HCT116 (cell line): ENCODE data around the gene TTBK1. TPM values are rescaled to one million over a fixed set of nuclear protein-coding genes. Genes with fewer than 3 reads are reported as not detected.

Source experiments
- ATAC-seq: fragments of 200-7000 bp; cut with Tn5 transposase; 2 replicates; pipeline ENCODE4 v1.9.1; 2020; ENCODE audit warnings: mild to moderate bottlenecking, moderate library complexity
- BruUV-seq: library from RNA; stranded (reverse); fragments of 400-500 nt; replicated peaks from 2 replicates; lab custom pipeline; 2021; lab: Mats Ljungman, UMichigan
- CTCF ChIA-PET: fragments of 300-600 bp; sonication (Branson Sonifier 250); formaldehyde crosslinking; loops from one replicate; lab custom pipeline; 2021; ENCODE audit warnings: antibody characterized with exemption; lab: Charles Lee
- POLR2A ChIA-PET: fragments of 300-600, 350-600 bp; sonication (Branson Sonifier 250); formaldehyde crosslinking; loops from one replicate; lab custom pipeline; 2021; ENCODE audit warnings: antibody characterized with exemption; lab: Charles Lee
- RAD21 ChIA-PET, 2 experiments: fragments of 300-600 bp; sonication (Branson Sonifier 250); formaldehyde crosslinking; loops; one replicate each; lab custom pipeline; 2023; ENCODE audit warnings: low total read pairs in 2 of 2; ENCODE audit not compliant: uncharacterized antibody in 2 of 2, unreplicated experiment in 2 of 2, low non-redundant PET in 1 of 2; lab: Charles Lee
- DNase-seq: peaks from one replicate; pipeline ENCODE4 v3.0.0-alpha.2; 2010; ENCODE audit warnings: low read depth, low spot score
- H2AFZ ChIP-seq: fragments of 200-600 bp; shearing (Covaris generic), sonication (generic); 2 replicates; pipeline ENCODE4 v1.6.1; 2017; ENCODE audit warnings: low read depth, mixed run types, mixed read lengths, antibody characterized with exemption, low read length; ENCODE audit not compliant: poor library complexity, severe bottlenecking
- H3K27ac ChIP-seq: 2 replicates; pipeline ENCODE4 v1.5.1; 2012; ENCODE audit warnings: low read depth, low read length
- H3K27me3 ChIP-seq: fragments of 200-600 bp; sonication (generic); 2 replicates; pipeline ENCODE4 v1.6.1; 2016; ENCODE audit warnings: mixed run types, low read length, mixed read lengths; ENCODE audit not compliant: insufficient read depth
- H3K36me3 ChIP-seq, 2 experiments: fragments of 200-500 bp in 1 of 2; fragments of 200-600 bp in 1 of 2; sonication (Bioruptor generic) in 1 of 2; sonication (generic) in 1 of 2; 2 replicates each; pipeline versions ENCODE4 v1.5.1 to v1.6.1; 2014 to 2016; ENCODE audit warnings: low read length in 2 of 2, inconsistent platforms in 1 of 2, mixed read lengths in 1 of 2, mixed run types in 1 of 2; ENCODE audit not compliant: insufficient read depth in 2 of 2, control insufficient read depth in 1 of 2
- H3K4me1 ChIP-seq, 2 experiments: fragments of 200-600 bp in 1 of 2; sonication (generic) in 1 of 2; 2 replicates each; pipeline versions ENCODE4 v1.5.1 to v1.6.1; 2012 to 2017; ENCODE audit warnings: low read length in 2 of 2, inconsistent platforms in 1 of 2, mild to moderate bottlenecking in 1 of 2, mixed read lengths in 1 of 2, mixed run types in 1 of 2, moderate library complexity in 1 of 2; ENCODE audit not compliant: insufficient read depth in 2 of 2, control insufficient read depth in 1 of 2
- H3K4me2 ChIP-seq: fragments of 200-600 bp; sonication (generic); 2 replicates; pipeline ENCODE4 v1.6.1; 2017; ENCODE audit warnings: mixed run types, low read length, mixed read lengths
- H3K4me3 ChIP-seq, 2 experiments: fragments of 200-600 bp in 1 of 2; sonication (generic) in 1 of 2; replicated peaks in 1 of 2; 2 replicates each; pipeline ENCODE4 v1.5.1; 2011 to 2016; ENCODE audit warnings: low read length in 2 of 2, control low read depth in 1 of 2, low read depth in 1 of 2, mild to moderate bottlenecking in 1 of 2, mixed read lengths in 1 of 2, mixed run types in 1 of 2
- H3K79me2 ChIP-seq: fragments of 200-600 bp; sonication (generic); 2 replicates; pipeline ENCODE4 v1.6.1; 2017; ENCODE audit warnings: mild to moderate bottlenecking, mixed run types, low read length, moderate library complexity, mixed read lengths; ENCODE audit not compliant: insufficient read depth
- H3K9ac ChIP-seq: fragments of 200-600 bp; sonication (generic); 2 replicates; pipeline ENCODE4 v1.6.1; 2016; ENCODE audit warnings: low read length, mixed read lengths
- H3K9me2 ChIP-seq: fragments of 200-600 bp; sonication (generic), shearing (Covaris generic); 2 replicates; pipeline ENCODE4 v1.6.1; 2017; ENCODE audit warnings: mixed run types, mild to moderate bottlenecking, moderate library complexity; ENCODE audit not compliant: insufficient read depth
- H3K9me3 ChIP-seq, 2 experiments: fragments of 200-500 bp in 1 of 2; fragments of 200-600 bp in 1 of 2; sonication (Bioruptor generic) in 1 of 2; sonication (generic) in 1 of 2; 2 replicates each; pipeline ENCODE4 v1.6.1; 2014 to 2017; ENCODE audit warnings: low read length in 2 of 2, mixed read lengths in 2 of 2, inconsistent platforms in 1 of 2, low read depth in 1 of 2, mild to moderate bottlenecking in 1 of 2, mixed run types in 1 of 2, moderate library complexity in 1 of 2; ENCODE audit not compliant: control insufficient read depth in 1 of 2, insufficient read depth in 1 of 2
- H4K20me1 ChIP-seq: fragments of 200-600 bp; sonication (generic), shearing (Covaris generic); 2 replicates; pipeline ENCODE4 v1.6.1; 2017; ENCODE audit warnings: mixed run types, mild to moderate bottlenecking, moderate library complexity; ENCODE audit not compliant: insufficient read depth
- ATF3 ChIP-seq: IDR thresholded peaks from 2 replicates; pipeline ENCODE4 v1.6.1; 2012
- CBX3 ChIP-seq: IDR thresholded peaks from 2 replicates; pipeline ENCODE4 v1.6.1; 2012; ENCODE audit warnings: low read depth
- CEBPB ChIP-seq: IDR thresholded peaks from 2 replicates; pipeline ENCODE4 v1.6.1; 2012; ENCODE audit warnings: low read depth
- CTCF ChIP-seq, 3 experiments: fragments of 200-600 bp in 1 of 3; sonication (generic) in 1 of 3; IDR thresholded peaks in 2 of 3; conservative IDR thresholded peaks in 1 of 3; 2 replicates each; pipeline ENCODE4 v1.5.1; 2012 to 2017; ENCODE audit warnings: low read depth in 2 of 3, low read length in 2 of 3, antibody characterized with exemption in 1 of 3, borderline replicate concordance in 1 of 3, control low read depth in 1 of 3, mild to moderate bottlenecking in 1 of 3, mixed read lengths in 1 of 3, mixed run types in 1 of 3, moderate library complexity in 1 of 3; ENCODE audit not compliant: insufficient read depth in 1 of 3
- EGR1 ChIP-seq: IDR thresholded peaks from 2 replicates; pipeline ENCODE4 v1.6.1; 2012; ENCODE audit warnings: low read depth
- ELF1 ChIP-seq: IDR thresholded peaks from 2 replicates; pipeline ENCODE4 v1.6.1; 2012; ENCODE audit warnings: low read depth, borderline replicate concordance
- EZH2 ChIP-seq: fragments of 200-600 bp; sonication (generic); IDR thresholded peaks from 2 replicates; pipeline ENCODE4 v1.6.1; 2017; ENCODE audit warnings: antibody characterized with exemption, mixed run types
- EZH2phosphoT487 ChIP-seq: fragments of 200-600 bp; IDR thresholded peaks from 2 replicates; pipeline ENCODE4 v1.6.1; 2018; ENCODE audit warnings: antibody characterized with exemption, borderline replicate concordance
- FOSL1 ChIP-seq: IDR thresholded peaks from 2 replicates; pipeline ENCODE4 v1.6.1; 2012; ENCODE audit warnings: low read depth
- JUND ChIP-seq: IDR thresholded peaks from 2 replicates; pipeline ENCODE4 v1.6.1; 2012
- MAX ChIP-seq: IDR thresholded peaks from 2 replicates; pipeline ENCODE4 v1.6.1; 2012
- POLR2A ChIP-seq: IDR thresholded peaks from 2 replicates; pipeline ENCODE4 v1.7.0; 2011; ENCODE audit warnings: borderline replicate concordance; ENCODE audit not compliant: insufficient read depth, insufficient read length; ENCODE audit errors: extremely low read depth
- REST ChIP-seq: IDR thresholded peaks from 2 replicates; pipeline ENCODE4 v1.6.1; 2012; ENCODE audit warnings: low read depth
- SIN3A ChIP-seq: IDR thresholded peaks from 2 replicates; pipeline ENCODE4 v1.6.1; 2012; ENCODE audit warnings: low read depth
- SP1 ChIP-seq: IDR thresholded peaks from 2 replicates; pipeline ENCODE4 v1.6.1; 2012; ENCODE audit warnings: low read depth
- SRF ChIP-seq: IDR thresholded peaks from 2 replicates; pipeline ENCODE4 v1.6.1; 2012; ENCODE audit warnings: low read depth
- ZFX ChIP-seq: fragments of 450-650 bp; IDR thresholded peaks from 2 replicates; pipeline ENCODE4 v1.6.1; 2017
- intact Hi-C: fragments of 100-400 bp; cut with micrococcal nuclease; formaldehyde crosslinking; loops from 2 replicates; pipeline ENCODE4 v1.10.0; 2022
- total RNA-seq: library from RNA; stranded (reverse); gene quantifications from one replicate; pipeline ENCODE4 v1.2.1, GENCODE V29; 2021; ENCODE audit not compliant: unreplicated experiment

Gene TTBK1
- total RNA-seq, 1 experiment from 2014 or later: not detected

- no peaks in the 10 kb centered on the region for H3K4me1 ChIP-seq
- no peak overlapping the region for H3K27ac ChIP-seq
- H3K9ac ChIP-seq: no peak overlapping the region
- DNase-seq (no peak), ATAC-seq (no peak)
- no peaks in the 10 kb centered on the region for H3K79me2 ChIP-seq
- H3K36me3 ChIP-seq: peaks cover 0 to 3% of the 10 kb centered on the region in 2 experiments; a peak in 1 of 4 replicates
- CTCF ChIA-PET: no interaction called here
- BruUV-seq: no TSS peak
- no peaks in the 10 kb centered on the region for H3K9me2 ChIP-seq
- intact Hi-C loops: no loop called here
- H3K27me3 ChIP-seq: no peaks in the 10 kb centered on the region
- H3K4me3 ChIP-seq: no peak overlapping the region
- H4K20me1 ChIP-seq: no peaks in the 10 kb centered on the region
- no peak overlapping the region for H3K4me2 ChIP-seq
- H2AFZ ChIP-seq: no peak overlapping the region
- no peaks in the 10 kb centered on the region for H3K9me3 ChIP-seq
- POLR2A ChIA-PET: no interaction called here
- RAD21 ChIA-PET: no interaction called here
- TF ChIP-seq ELF1 (no peak), JUND (no peak), SRF (no peak), POLR2A (no peak), MAX (no peak), EZH2phosphoT487 (no peak), ATF3 (no peak), EZH2 (no peak), REST (no peak), FOSL1 (no peak), SP1 (no peak), CTCF (IDR thresholded peaks at IDR 0.05 in 2 of 3, conservative IDR thresholded peaks at IDR 0.05 in 1 of 3; ENCODE audit: borderline replicate concordance in 1 of 3, insufficient read depth in 1 of 3, low read depth in 2 of 3, low read length in 2 of 3) (no peak), EGR1 (no peak), ZFX (no peak), SIN3A (no peak), CEBPB (no peak), CBX3 (no peak)
Observed at GRCh38 chr6:43219119-43219518, 24.2 kb upstream of the TTBK1 start.
